GM19328 (cell line): ENCODE data around the gene CENPH.
"Not testable (repeated sequence)": the region's sequence is repeated elsewhere in the genome, so short reads cannot be mapped to it uniquely, and the experiment has no call there.

Experiments used
- ATAC-seq: cut with Tn5 transposase; IDR thresholded peaks from one replicate; pipeline ENCODE4 v1.9.1; 2021; ENCODE audit warnings: mild to moderate bottlenecking, moderate library complexity; ENCODE audit not compliant: unreplicated experiment

CENPH gene

GRCh38 chr5:69206528-69207190 lies 17.3 kb downstream of the CENPH start:
- ATAC-seq, result no peak

- ATAC-seq, result no peak
Observed at GRCh38 chr5:69209602-69210001, 20.2 kb downstream of the CENPH start.

- ATAC-seq, result no peak
Observed at GRCh38 chr5:69211200-69211599, 21.8 kb downstream of the CENPH start.

- no peak for ATAC-seq
Observed at GRCh38 chr5:69212022-69212421, 22.6 kb downstream of the CENPH start.

GRCh38 chr5:69213513-69214215 lies 24.3 kb downstream of the CENPH start:
- no peak for ATAC-seq

- no peak for ATAC-seq
Observed at GRCh38 chr5:69217151-69217511, 27.7 kb downstream of the CENPH start.

GRCh38 chr5:69217548-69218526 lies 28.5 kb downstream of the CENPH start:
- peak; percentile 88 for ATAC-seq

- no peak for ATAC-seq
Observed at GRCh38 chr5:69219939-69220338, 30.6 kb downstream of the CENPH start.

GRCh38 chr5:69220371-69220770 lies 31.0 kb downstream of the CENPH start:
- ATAC-seq, result not testable (repeated sequence)

GRCh38 chr5:69220833-69221232 lies 31.4 kb downstream of the CENPH start:
- not testable (repeated sequence) for ATAC-seq

GRCh38 chr5:69224520-69224919 lies 35.1 kb downstream of the CENPH start:
- ATAC-seq, result no peak

- no peak for ATAC-seq
Observed at GRCh38 chr5:69225860-69226259, 36.5 kb downstream of the CENPH start.

- no peak for ATAC-seq
Observed at GRCh38 chr5:69230181-69230580, 40.8 kb downstream of the CENPH start.

- no peak for ATAC-seq
Observed at GRCh38 chr5:69231281-69231680, 41.9 kb downstream of the CENPH start.

- no peak for ATAC-seq
Observed at GRCh38 chr5:69231851-69232250, 42.5 kb downstream of the CENPH start.

GRCh38 chr5:69234457-69235268 lies 45.3 kb downstream of the CENPH start, which contains the start of gene CDK7:
Gene CDK7, plus strand, starts transcription at chr5:69234886. Its CDS starts 90 bp downstream, at chr5:69234976.
- ATAC-seq, result peak; percentile 99

GRCh38 chr5:69236733-69237132 lies 47.4 kb downstream of the CENPH start:
- not testable (repeated sequence) for ATAC-seq

GRCh38 chr5:69237877-69238276 lies 48.5 kb downstream of the CENPH start:
- ATAC-seq, result no peak

- ATAC-seq, result no peak
Observed at GRCh38 chr5:69238760-69239251, 49.4 kb downstream of the CENPH start.

GRCh38 chr5:69242215-69242927 lies 53.0 kb downstream of the CENPH start:
- no peak for ATAC-seq
